Measurements from ENCODE around the gene CASP12. TPM values are rescaled to one million over a fixed set of nuclear protein-coding genes. Genes with fewer than 3 reads are reported as not detected.
A peak's percentile ranks its signal among the peaks of the same experiment; 100 is the strongest.

The CASP12 gene
- total RNA-seq, 2 donors from 2014 or later, result 0.31 TPM; not detected in 1

GRCh38 chr11:104876861-104877431 is 21.3 kb downstream of the CASP12 start:
- peak overlapping the region; percentile 50 to 59 for H3K4me3 Mint-ChIP-seq
- peaks cover 1 to 2% of the 10 kb centered on the region in 2 donors for H3K9me3 Mint-ChIP-seq
- peak; percentile 61 to 73 for ATAC-seq (replicated peaks in 1 of 2)
- no peaks in the 10 kb centered on the region for H3K27me3 Mint-ChIP-seq (ENCODE audit: low read depth)
- no peaks in the 10 kb centered on the region for H3K36me3 Mint-ChIP-seq (ENCODE audit: insufficient read depth in 2 of 2)
- DNase-seq, result no peak
- peak overlapping the region; percentile 81 for H3K27ac Mint-ChIP-seq
- H3K4me1 Mint-ChIP-seq (ENCODE audit: low read depth), result peaks cover 26% of the 10 kb centered on the region

GRCh38 chr11:104876324-104876723 is 21.9 kb downstream of the CASP12 start:
- Mint-ChIP-seq H3K4me1 (ENCODE audit: low read depth) (peaks cover 26% of the 10 kb centered on the region), H3K4me3 (peak overlapping the region; percentile 50 to 59)

GRCh38 chr11:104873252-104873651 is 25.0 kb downstream of the CASP12 start:
- ATAC-seq (replicated peaks in 1 of 2) (no peak), DNase-seq (peak in 1 of 2 donors; percentile 8)
- Mint-ChIP-seq H3K27me3 (ENCODE audit: low read depth) (no peaks in the 10 kb centered on the region), H3K4me3 (no peak overlapping the region), H3K9me3 (peaks cover 0 to 1% of the 10 kb centered on the region in 2 donors), H3K4me1 (ENCODE audit: low read depth) (peaks cover 26% of the 10 kb centered on the region), H3K36me3 (ENCODE audit: insufficient read depth in 2 of 2) (no peaks in the 10 kb centered on the region), H3K27ac (no peak overlapping the region)

More at GRCh38 chr11:104876324-104876723, 21.9 kb downstream of the CASP12 start:
- Mint-ChIP-seq H3K27ac (peak overlapping the region; percentile 81), H3K9me3 (peaks cover 1 to 2% of the 10 kb centered on the region in 2 donors), H3K36me3 (ENCODE audit: insufficient read depth in 2 of 2) (no peaks in the 10 kb centered on the region), H3K27me3 (ENCODE audit: low read depth) (no peaks in the 10 kb centered on the region)
- DNase-seq (no peak), ATAC-seq (replicated peaks in 1 of 2) (no peak)

GRCh38 chr11:104872393-104872792 is 25.9 kb downstream of the CASP12 start:
- DNase-seq (no peak), ATAC-seq (replicated peaks in 1 of 2) (no peak)
- no peaks in the 10 kb centered on the region for H3K27me3 Mint-ChIP-seq (ENCODE audit: low read depth)
- H3K36me3 Mint-ChIP-seq (ENCODE audit: insufficient read depth in 2 of 2), result no peaks in the 10 kb centered on the region
- no peak overlapping the region for H3K4me3 Mint-ChIP-seq
- H3K27ac Mint-ChIP-seq, result no peak overlapping the region
- H3K4me1 Mint-ChIP-seq (ENCODE audit: low read depth), result peaks cover 23% of the 10 kb centered on the region
- peaks cover 0 to 1% of the 10 kb centered on the region in 2 donors for H3K9me3 Mint-ChIP-seq

- Mint-ChIP-seq H3K27me3 (ENCODE audit: low read depth) (no peaks in the 10 kb centered on the region), H3K4me3 (no peak overlapping the region), H3K27ac (no peak overlapping the region), H3K4me1 (ENCODE audit: low read depth) (peaks cover 8% of the 10 kb centered on the region), H3K9me3 (peaks cover 2 to 4% of the 10 kb centered on the region in 2 donors), H3K36me3 (ENCODE audit: insufficient read depth in 2 of 2) (no peaks in the 10 kb centered on the region)
- DNase-seq (no peak), ATAC-seq (replicated peaks in 1 of 2) (no peak)
These were observed 27.4 kb downstream of the CASP12 start for GRCh38 chr11:104870910-104871309.

GRCh38 chr11:104866815-104867214 is 31.4 kb downstream of the CASP12 start:
- Mint-ChIP-seq H3K36me3 (ENCODE audit: insufficient read depth in 2 of 2) (peaks cover 4 to 5% of the 10 kb centered on the region in 2 donors), H3K27me3 (ENCODE audit: low read depth) (no peaks in the 10 kb centered on the region), H3K27ac (no peak overlapping the region), H3K9me3 (peaks cover 7% of the 10 kb centered on the region in 2 donors), H3K4me1 (ENCODE audit: low read depth) (no peaks in the 10 kb centered on the region), H3K4me3 (no peak overlapping the region)
- DNase-seq, result no peak
- no peak for ATAC-seq (replicated peaks in 1 of 2)

- Mint-ChIP-seq H3K36me3 (ENCODE audit: insufficient read depth in 2 of 2) (no peaks in the 10 kb centered on the region), H3K4me3 (peak overlapping the region in 1 of 2 donors; percentile 63), H3K4me1 (ENCODE audit: low read depth) (peaks cover 14% of the 10 kb centered on the region), H3K27ac (peak overlapping the region; percentile 43), H3K27me3 (ENCODE audit: low read depth) (no peaks in the 10 kb centered on the region), H3K9me3 (no peaks in the 10 kb centered on the region)
- ATAC-seq (replicated peaks in 1 of 2) (peak in 1 of 2 donors; percentile 55), DNase-seq (no peak)
These were observed 39.1 kb downstream of the CASP12 start for GRCh38 chr11:104858882-104859775.

- Mint-ChIP-seq H3K9me3 (no peaks in the 10 kb centered on the region), H3K4me1 (ENCODE audit: low read depth) (peaks cover 14% of the 10 kb centered on the region), H3K27me3 (ENCODE audit: low read depth) (no peaks in the 10 kb centered on the region), H3K36me3 (ENCODE audit: insufficient read depth in 2 of 2) (no peaks in the 10 kb centered on the region), H3K27ac (no peak overlapping the region), H3K4me3 (no peak overlapping the region)
- no peak for ATAC-seq (replicated peaks in 1 of 2)
- no peak for DNase-seq
These were observed 41.7 kb downstream of the CASP12 start for GRCh38 chr11:104856607-104857006.

- ATAC-seq (replicated peaks in 1 of 2) (no peak), DNase-seq (no peak)
- Mint-ChIP-seq H3K36me3 (ENCODE audit: insufficient read depth in 2 of 2) (no peaks in the 10 kb centered on the region), H3K9me3 (no peaks in the 10 kb centered on the region), H3K4me1 (ENCODE audit: low read depth) (peaks cover 14% of the 10 kb centered on the region), H3K4me3 (no peak overlapping the region), H3K27me3 (ENCODE audit: low read depth) (no peaks in the 10 kb centered on the region), H3K27ac (no peak overlapping the region)
These were observed 42.3 kb downstream of the CASP12 start for GRCh38 chr11:104855965-104856364.

GRCh38 chr11:104853276-104853675 is 45.0 kb downstream of the CASP12 start:
- Mint-ChIP-seq H3K4me1 (ENCODE audit: low read depth) (no peaks in the 10 kb centered on the region), H3K27ac (no peak overlapping the region), H3K36me3 (ENCODE audit: insufficient read depth in 2 of 2) (no peaks in the 10 kb centered on the region), H3K27me3 (ENCODE audit: low read depth) (no peaks in the 10 kb centered on the region), H3K9me3 (no peaks in the 10 kb centered on the region), H3K4me3 (no peak overlapping the region)
- DNase-seq (no peak), ATAC-seq (replicated peaks in 1 of 2) (no peak)

GRCh38 chr11:104852811-104853210 is 45.4 kb downstream of the CASP12 start:
- Mint-ChIP-seq H3K36me3 (ENCODE audit: insufficient read depth in 2 of 2) (no peaks in the 10 kb centered on the region), H3K27ac (no peak overlapping the region), H3K27me3 (ENCODE audit: low read depth) (no peaks in the 10 kb centered on the region), H3K4me3 (no peak overlapping the region), H3K9me3 (no peaks in the 10 kb centered on the region), H3K4me1 (ENCODE audit: low read depth) (no peaks in the 10 kb centered on the region)
- DNase-seq (no peak), ATAC-seq (replicated peaks in 1 of 2) (no peak)

- no peak overlapping the region for H3K4me3 Mint-ChIP-seq
- no peaks in the 10 kb centered on the region for H3K9me3 Mint-ChIP-seq
- ATAC-seq (replicated peaks in 1 of 2) (no peak), DNase-seq (no peak)
- no peaks in the 10 kb centered on the region for H3K36me3 Mint-ChIP-seq (ENCODE audit: insufficient read depth in 2 of 2)
- H3K27me3 Mint-ChIP-seq (ENCODE audit: low read depth), result no peaks in the 10 kb centered on the region
- H3K27ac Mint-ChIP-seq, result no peak overlapping the region
- H3K4me1 Mint-ChIP-seq (ENCODE audit: low read depth), result no peaks in the 10 kb centered on the region
These were observed 52.0 kb downstream of the CASP12 start for GRCh38 chr11:104846216-104846615.

GRCh38 chr11:104844451-104844850 is 53.8 kb downstream of the CASP12 start:
- peaks cover 0 to 1% of the 10 kb centered on the region in 2 donors for H3K9me3 Mint-ChIP-seq
- no peaks in the 10 kb centered on the region for H3K4me1 Mint-ChIP-seq (ENCODE audit: low read depth)
- no peak overlapping the region for H3K27ac Mint-ChIP-seq
- peaks cover 0 to 3% of the 10 kb centered on the region in 2 donors for H3K36me3 Mint-ChIP-seq (ENCODE audit: insufficient read depth in 2 of 2)
- no peaks in the 10 kb centered on the region for H3K27me3 Mint-ChIP-seq (ENCODE audit: low read depth)
- no peak for DNase-seq
- ATAC-seq (replicated peaks in 1 of 2), result no peak
- no peak overlapping the region for H3K4me3 Mint-ChIP-seq
